DOHH2 (cell line): ENCODE results near the gene GIGYF1.

ENCODE experiments used
- EZH2phosphoT487 ChIP-seq: fragments of 200-600 bp; sonication (generic); IDR thresholded peaks from 2 replicates; pipeline ENCODE4 v1.6.1; 2017; ENCODE audit warnings: borderline replicate concordance, mild to moderate bottlenecking, antibody characterized with exemption, low read length, moderate library complexity, mixed read lengths
- TF ChIP-seq, protein P1 (sequence below): fragments of 200-600 bp; sonication (generic); IDR thresholded peaks from one replicate; pipeline ENCODE4 v1.5.1; 2014; ENCODE audit warnings: antibody characterized with exemption, mild to moderate bottlenecking, low read depth, low read length; ENCODE audit not compliant: poor library complexity, severe bottlenecking

- TF ChIP-seq, protein P1, sequence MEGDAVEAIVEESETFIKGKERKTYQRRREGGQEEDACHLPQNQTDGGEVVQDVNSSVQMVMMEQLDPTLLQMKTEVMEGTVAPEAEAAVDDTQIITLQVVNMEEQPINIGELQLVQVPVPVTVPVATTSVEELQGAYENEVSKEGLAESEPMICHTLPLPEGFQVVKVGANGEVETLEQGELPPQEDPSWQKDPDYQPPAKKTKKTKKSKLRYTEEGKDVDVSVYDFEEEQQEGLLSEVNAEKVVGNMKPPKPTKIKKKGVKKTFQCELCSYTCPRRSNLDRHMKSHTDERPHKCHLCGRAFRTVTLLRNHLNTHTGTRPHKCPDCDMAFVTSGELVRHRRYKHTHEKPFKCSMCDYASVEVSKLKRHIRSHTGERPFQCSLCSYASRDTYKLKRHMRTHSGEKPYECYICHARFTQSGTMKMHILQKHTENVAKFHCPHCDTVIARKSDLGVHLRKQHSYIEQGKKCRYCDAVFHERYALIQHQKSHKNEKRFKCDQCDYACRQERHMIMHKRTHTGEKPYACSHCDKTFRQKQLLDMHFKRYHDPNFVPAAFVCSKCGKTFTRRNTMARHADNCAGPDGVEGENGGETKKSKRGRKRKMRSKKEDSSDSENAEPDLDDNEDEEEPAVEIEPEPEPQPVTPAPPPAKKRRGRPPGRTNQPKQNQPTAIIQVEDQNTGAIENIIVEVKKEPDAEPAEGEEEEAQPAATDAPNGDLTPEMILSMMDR = no peak
- no peak for TF ChIP-seq EZH2phosphoT487
These were observed 6.2 kb downstream of the GIGYF1 start for GRCh38 chr7:100687751-100688300.
